ENCODE measurements around the gene SAMD4A. TPM values are rescaled to one million over a fixed set of nuclear protein-coding genes. Genes with fewer than 3 reads are reported as not detected.

SAMD4A gene
- total RNA-seq, 2 experiments from 2014 or later = 0.06 to 1.0 TPM

DNA sequence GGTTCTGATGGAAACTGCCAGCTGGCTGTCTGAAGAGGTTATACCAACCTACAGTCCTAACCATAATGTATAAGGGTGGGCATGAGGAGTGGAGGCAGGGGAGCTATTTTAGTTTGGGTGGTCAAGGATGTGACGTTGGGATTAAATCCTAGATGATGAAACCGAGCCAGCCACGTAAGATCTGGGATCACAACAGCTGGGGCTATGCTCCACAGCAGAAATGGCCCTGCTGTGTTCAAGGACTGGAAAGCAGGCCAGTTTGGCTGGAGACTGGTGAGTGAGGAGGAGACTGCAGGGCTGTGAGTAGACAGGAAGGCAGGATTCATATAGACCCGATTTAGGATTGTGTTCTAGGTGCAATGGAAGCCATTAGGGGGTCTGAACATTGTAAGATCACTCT is 66.1 kb downstream of the SAMD4A start:
- Histone ChIP-seq H3K4me1 (ENCODE audit: insufficient read depth, low read length, poor library complexity, severe bottlenecking) (no peaks in the 10 kb centered on the region), H4K20me1 (ENCODE audit: insufficient read depth, low read length) (no peaks in the 10 kb centered on the region), H2AFZ (ENCODE audit: low read length) (no peak overlapping the region), H3K9me2 (ENCODE audit: insufficient read depth, low read length) (no peaks in the 10 kb centered on the region), H3K27ac (ENCODE audit: low read depth, low read length, poor library complexity, severe bottlenecking) (no peak overlapping the region), H3K4me2 (ENCODE audit: low read length) (no peak overlapping the region), H3K9me3 (ENCODE audit: low read length) (no peaks in the 10 kb centered on the region), H3K36me3 (ENCODE audit: insufficient read depth, low read length) (no peaks in the 10 kb centered on the region), H3K79me2 (ENCODE audit: insufficient read depth, low read depth, low read length) (no peaks in the 10 kb centered on the region), H3K4me3 (ENCODE audit: low read depth, low read length, poor library complexity, severe bottlenecking) (no peak overlapping the region)
- intact Hi-C loops (cut with micrococcal nuclease; ENCODE audit: unreplicated experiment) = no loop called here
- ChIA-PET CTCF (ENCODE audit: unreplicated experiment) (no interaction called here), POLR2A (interaction anchor here (0.6 kb wide), 1 partner anchor 198 kb away, joined by 3 read pairs; no protein-coding TSS in a partner anchor)
- no peak for DNase-seq (ENCODE audit: low spot score)
- no TSS peak for BruUV-seq (replicated peaks)
- TF ChIP-seq, protein P1, sequence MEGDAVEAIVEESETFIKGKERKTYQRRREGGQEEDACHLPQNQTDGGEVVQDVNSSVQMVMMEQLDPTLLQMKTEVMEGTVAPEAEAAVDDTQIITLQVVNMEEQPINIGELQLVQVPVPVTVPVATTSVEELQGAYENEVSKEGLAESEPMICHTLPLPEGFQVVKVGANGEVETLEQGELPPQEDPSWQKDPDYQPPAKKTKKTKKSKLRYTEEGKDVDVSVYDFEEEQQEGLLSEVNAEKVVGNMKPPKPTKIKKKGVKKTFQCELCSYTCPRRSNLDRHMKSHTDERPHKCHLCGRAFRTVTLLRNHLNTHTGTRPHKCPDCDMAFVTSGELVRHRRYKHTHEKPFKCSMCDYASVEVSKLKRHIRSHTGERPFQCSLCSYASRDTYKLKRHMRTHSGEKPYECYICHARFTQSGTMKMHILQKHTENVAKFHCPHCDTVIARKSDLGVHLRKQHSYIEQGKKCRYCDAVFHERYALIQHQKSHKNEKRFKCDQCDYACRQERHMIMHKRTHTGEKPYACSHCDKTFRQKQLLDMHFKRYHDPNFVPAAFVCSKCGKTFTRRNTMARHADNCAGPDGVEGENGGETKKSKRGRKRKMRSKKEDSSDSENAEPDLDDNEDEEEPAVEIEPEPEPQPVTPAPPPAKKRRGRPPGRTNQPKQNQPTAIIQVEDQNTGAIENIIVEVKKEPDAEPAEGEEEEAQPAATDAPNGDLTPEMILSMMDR (conservative IDR thresholded peaks at IDR 0.05; ENCODE audit: low read length) = no peak
- TF ChIP-seq EZH2phosphoT487 (IDR thresholded peaks at IDR 0.05; ENCODE audit: borderline replicate concordance, low read depth, low read length) = no peak

DNA sequence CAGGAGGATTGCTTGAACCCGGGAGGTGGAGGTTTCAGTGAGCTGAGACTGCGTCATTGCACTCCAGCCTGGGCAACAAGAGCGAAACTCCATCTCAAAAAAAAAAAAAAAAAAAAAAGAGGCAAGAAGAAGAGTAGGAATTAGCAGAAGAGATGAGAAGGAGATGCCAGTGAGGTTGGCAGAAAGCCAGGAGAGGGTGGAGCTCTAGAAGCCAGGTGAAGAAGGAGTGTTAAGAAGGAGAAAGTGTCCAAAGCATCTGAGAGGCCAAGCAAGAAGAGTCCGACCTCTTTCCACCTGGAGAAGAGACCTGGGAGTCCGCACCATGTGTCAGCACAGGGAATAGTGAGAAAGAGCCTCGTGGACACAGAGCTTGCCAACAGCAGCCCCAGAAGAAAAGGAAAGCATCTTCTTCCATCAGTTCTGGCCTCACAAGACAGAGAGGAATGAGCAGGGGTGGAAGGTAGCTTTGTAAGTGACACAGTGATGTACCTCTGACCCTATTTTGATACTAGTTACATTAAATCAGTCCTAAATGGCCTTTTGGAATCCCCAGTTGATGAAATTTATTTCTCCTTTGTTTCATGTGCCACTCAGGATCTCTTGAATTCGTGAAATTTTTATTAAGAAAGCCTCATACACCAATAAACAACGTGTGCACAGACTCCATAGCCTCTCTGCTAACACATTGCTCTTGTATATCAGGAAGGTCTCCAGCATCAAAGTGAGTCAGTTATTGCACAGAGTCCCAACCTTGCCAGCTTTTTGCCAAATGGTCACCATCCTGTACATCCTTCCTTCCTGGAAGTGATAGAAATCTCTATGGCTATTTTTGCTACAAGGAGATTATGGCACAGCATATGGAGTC is 70.6 kb downstream of the SAMD4A start:
- Histone ChIP-seq H3K4me3 (ENCODE audit: low read depth, low read length, poor library complexity, severe bottlenecking) (no peak overlapping the region), H3K79me2 (ENCODE audit: insufficient read depth, low read depth, low read length) (no peaks in the 10 kb centered on the region), H3K27ac (ENCODE audit: low read depth, low read length, poor library complexity, severe bottlenecking) (no peak overlapping the region), H3K36me3 (ENCODE audit: insufficient read depth, low read length) (no peaks in the 10 kb centered on the region), H3K9me2 (ENCODE audit: insufficient read depth, low read length) (no peaks in the 10 kb centered on the region), H2AFZ (ENCODE audit: low read length) (no peak overlapping the region), H3K4me1 (ENCODE audit: insufficient read depth, low read length, poor library complexity, severe bottlenecking) (no peaks in the 10 kb centered on the region), H4K20me1 (ENCODE audit: insufficient read depth, low read length) (no peaks in the 10 kb centered on the region), H3K4me2 (ENCODE audit: low read length) (no peak overlapping the region), H3K9me3 (ENCODE audit: low read length) (no peaks in the 10 kb centered on the region)
- intact Hi-C loops (cut with micrococcal nuclease; ENCODE audit: unreplicated experiment) = no loop called here
- DNase-seq (ENCODE audit: low spot score) = no peak
- TF ChIP-seq, protein P1 (conservative IDR thresholded peaks at IDR 0.05; ENCODE audit: low read length) = no peak
- no peak for TF ChIP-seq EZH2phosphoT487 (IDR thresholded peaks at IDR 0.05; ENCODE audit: borderline replicate concordance, low read depth, low read length)
- no TSS peak for BruUV-seq (replicated peaks)
- CTCF ChIA-PET (ENCODE audit: unreplicated experiment) = interaction anchor here (0.5 kb wide), 1 partner anchor 137 kb away, joined by 3 read pairs; no protein-coding TSS in a partner anchor
- POLR2A ChIA-PET = interaction anchor here (0.6 kb wide), 1 partner anchor 12 kb away, joined by 3 read pairs; no protein-coding TSS in a partner anchor

DNA sequence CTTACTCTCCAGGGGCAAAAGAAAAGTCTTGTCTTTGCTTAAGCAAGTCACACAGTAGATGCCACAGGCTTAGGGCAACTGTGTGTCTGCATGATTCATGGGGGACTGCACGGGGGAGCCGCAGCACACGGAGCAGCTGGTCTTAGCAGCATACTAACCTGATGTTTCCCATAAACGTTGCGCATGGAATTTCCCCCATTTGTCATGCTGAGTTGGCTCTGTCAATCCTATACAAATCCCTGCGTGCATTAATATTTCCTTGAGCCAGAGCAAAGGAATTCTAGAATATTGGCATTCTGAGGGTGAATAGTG is 71.2 kb downstream of the SAMD4A start:
- BruUV-seq (replicated peaks) = no TSS peak
- H3K27ac ChIP-seq (ENCODE audit: low read depth, low read length, poor library complexity, severe bottlenecking) = no peak overlapping the region
- H2AFZ ChIP-seq (ENCODE audit: low read length) = no peak overlapping the region
- H3K9me3 ChIP-seq (ENCODE audit: low read length) = no peaks in the 10 kb centered on the region
- intact Hi-C loops (cut with micrococcal nuclease; ENCODE audit: unreplicated experiment) = no loop called here
- no peak overlapping the region for H3K4me2 ChIP-seq (ENCODE audit: low read length)
- no peaks in the 10 kb centered on the region for H3K9me2 ChIP-seq (ENCODE audit: insufficient read depth, low read length)
- DNase-seq (ENCODE audit: low spot score) = no peak
- TF ChIP-seq, protein P1 (conservative IDR thresholded peaks at IDR 0.05; ENCODE audit: low read length) = no peak
- TF ChIP-seq EZH2phosphoT487 (IDR thresholded peaks at IDR 0.05; ENCODE audit: borderline replicate concordance, low read depth, low read length) = no peak
- no peaks in the 10 kb centered on the region for H3K36me3 ChIP-seq (ENCODE audit: insufficient read depth, low read length)
- CTCF ChIA-PET (ENCODE audit: unreplicated experiment) = no interaction called here
- no peaks in the 10 kb centered on the region for H4K20me1 ChIP-seq (ENCODE audit: insufficient read depth, low read length)
- H3K4me1 ChIP-seq (ENCODE audit: insufficient read depth, low read length, poor library complexity, severe bottlenecking) = no peaks in the 10 kb centered on the region
- H3K79me2 ChIP-seq (ENCODE audit: insufficient read depth, low read depth, low read length) = no peaks in the 10 kb centered on the region
- POLR2A ChIA-PET = interaction anchor here (0.6 kb wide), 1 partner anchor 12 kb away, joined by 3 read pairs; no protein-coding TSS in a partner anchor
- H3K4me3 ChIP-seq (ENCODE audit: low read depth, low read length, poor library complexity, severe bottlenecking) = no peak overlapping the region
